Astrocyte of the spinal cord (primary cell): Measurements from ENCODE around the gene IGFBP2.

Experiments used
- DNase-seq: peaks from one replicate; pipeline ENCODE4 v3.0.0; 2011; ENCODE audit warnings: low read depth, low spot score
- H3K4me3 ChIP-seq: 2 replicates; pipeline ENCODE4 v1.5.1; 2011; ENCODE audit warnings: low read depth, mild to moderate bottlenecking, low read length, moderate library complexity
- in situ Hi-C: cut with HindIII; loops from 2 replicates; pipeline ENCODE4 v1.10.0; 2017; ENCODE audit warnings: low sequenced_read_pairs
- TF ChIP-seq, protein P1 (sequence below): IDR thresholded peaks from 2 replicates; pipeline ENCODE4 v1.5.1; 2012; ENCODE audit warnings: low read depth, mild to moderate bottlenecking, low read length, inconsistent platforms

Gene IGFBP2

DNA sequence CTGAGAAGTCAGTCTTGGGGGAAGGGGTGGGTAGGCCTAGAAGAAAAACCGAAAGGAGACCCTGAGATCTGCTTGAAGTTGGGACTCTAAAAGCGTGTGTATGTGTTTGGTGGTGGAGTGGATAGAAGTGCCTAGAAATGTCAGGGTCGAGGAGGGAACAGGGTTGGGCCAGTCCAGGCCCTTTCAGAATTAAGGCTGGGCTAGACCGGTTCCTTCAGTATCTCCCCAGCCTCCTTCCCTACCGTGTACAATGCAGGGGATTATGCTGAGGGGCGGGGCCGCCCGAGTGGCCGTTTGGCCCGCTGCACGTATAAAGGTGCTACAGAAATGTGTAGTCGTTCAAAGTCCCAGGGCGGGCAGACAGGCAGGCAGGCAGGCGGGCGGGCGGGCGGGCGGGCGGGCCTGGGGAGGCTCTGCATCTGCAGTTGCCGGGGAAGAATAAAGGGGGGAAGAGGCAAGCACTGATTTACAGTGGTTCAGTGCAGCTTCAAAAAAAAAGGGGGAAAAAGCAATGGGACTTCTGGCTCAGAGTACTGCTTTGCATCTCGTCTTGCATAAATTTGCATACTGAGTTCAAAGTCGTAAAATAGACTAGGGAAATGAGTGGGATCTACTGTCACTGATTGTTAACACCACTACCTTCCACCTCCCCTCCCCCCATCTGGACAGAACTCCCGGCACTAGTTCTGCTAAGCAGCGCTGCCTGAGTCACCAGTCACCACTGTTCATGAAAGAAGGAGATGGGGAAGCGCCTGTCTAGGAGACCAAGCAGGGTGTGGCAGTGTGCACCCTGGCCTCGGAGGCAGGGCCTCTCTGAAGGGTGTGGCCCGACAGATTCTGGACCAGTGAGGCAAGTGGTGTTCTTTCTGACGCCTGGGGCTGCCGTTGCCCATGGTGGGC is 3.6 kb downstream of the IGFBP2 start:
- TF ChIP-seq, protein P1, sequence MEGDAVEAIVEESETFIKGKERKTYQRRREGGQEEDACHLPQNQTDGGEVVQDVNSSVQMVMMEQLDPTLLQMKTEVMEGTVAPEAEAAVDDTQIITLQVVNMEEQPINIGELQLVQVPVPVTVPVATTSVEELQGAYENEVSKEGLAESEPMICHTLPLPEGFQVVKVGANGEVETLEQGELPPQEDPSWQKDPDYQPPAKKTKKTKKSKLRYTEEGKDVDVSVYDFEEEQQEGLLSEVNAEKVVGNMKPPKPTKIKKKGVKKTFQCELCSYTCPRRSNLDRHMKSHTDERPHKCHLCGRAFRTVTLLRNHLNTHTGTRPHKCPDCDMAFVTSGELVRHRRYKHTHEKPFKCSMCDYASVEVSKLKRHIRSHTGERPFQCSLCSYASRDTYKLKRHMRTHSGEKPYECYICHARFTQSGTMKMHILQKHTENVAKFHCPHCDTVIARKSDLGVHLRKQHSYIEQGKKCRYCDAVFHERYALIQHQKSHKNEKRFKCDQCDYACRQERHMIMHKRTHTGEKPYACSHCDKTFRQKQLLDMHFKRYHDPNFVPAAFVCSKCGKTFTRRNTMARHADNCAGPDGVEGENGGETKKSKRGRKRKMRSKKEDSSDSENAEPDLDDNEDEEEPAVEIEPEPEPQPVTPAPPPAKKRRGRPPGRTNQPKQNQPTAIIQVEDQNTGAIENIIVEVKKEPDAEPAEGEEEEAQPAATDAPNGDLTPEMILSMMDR: no peak
- peak overlapping the region; percentile 69 for H3K4me3 ChIP-seq
- peak; percentile 62 for DNase-seq
- in situ Hi-C loops: no loop called here

- no peak for DNase-seq
- TF ChIP-seq, protein P1: no peak
- in situ Hi-C loops: no loop called here
- H3K4me3 ChIP-seq: no peak overlapping the region
Observed at GRCh38 chr2:216637472-216637871, 4.3 kb downstream of the IGFBP2 start.

GRCh38 chr2:216643986-216644659 is 10.9 kb downstream of the IGFBP2 start:
- no peak overlapping the region for H3K4me3 ChIP-seq
- DNase-seq: no peak
- TF ChIP-seq, protein P1: no peak
- in situ Hi-C loops: no loop called here

DNA sequence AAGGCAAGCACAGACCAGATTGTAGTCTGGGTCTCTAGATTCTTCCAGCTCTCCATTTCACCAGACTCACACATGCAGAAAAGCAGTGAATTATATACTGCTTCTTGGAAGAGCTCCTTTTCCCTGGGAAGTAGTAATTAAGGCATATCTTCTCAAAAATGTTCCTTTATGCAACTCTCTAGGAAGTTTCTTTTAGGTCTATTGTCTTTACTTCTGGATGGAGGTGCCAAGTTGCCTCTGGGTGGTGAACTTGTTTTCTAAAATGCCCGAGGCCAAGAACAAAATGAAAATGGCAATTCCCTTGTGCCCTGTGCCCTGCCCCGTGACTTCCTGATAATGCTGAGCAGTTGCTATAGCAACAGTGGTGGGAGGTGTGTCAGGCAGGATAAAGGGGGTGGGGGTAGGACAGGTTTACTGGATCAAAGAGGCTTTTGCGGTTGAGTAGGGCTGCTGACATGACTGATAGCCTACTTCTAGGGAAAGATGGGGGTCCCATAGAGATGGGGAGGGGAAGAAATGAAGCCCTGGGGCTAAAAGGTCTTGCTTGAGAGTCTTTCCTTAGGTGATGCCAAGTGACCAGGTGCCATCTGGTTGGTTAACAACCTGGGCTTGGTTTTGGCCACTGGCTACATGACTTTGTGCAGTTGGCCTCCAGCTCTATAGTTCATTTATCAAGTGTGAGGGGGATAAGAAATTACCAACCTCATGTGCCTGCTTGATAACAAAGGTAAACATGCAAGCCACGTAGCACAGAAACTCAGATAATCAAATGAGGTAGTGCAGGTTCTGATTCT is 11.8 kb downstream of the IGFBP2 start:
- no peak overlapping the region for H3K4me3 ChIP-seq
- TF ChIP-seq, protein P1: no peak

GRCh38 chr2:216645636-216645950 is 12.4 kb downstream of the IGFBP2 start:
- DNase-seq: no peak
- in situ Hi-C loops: no loop called here
- H3K4me3 ChIP-seq: no peak overlapping the region
- TF ChIP-seq, protein P1: no peak

More for the DNA sequence above, 11.8 kb downstream of the IGFBP2 start:
- DNase-seq: no peak
- in situ Hi-C loops: no loop called here

DNA sequence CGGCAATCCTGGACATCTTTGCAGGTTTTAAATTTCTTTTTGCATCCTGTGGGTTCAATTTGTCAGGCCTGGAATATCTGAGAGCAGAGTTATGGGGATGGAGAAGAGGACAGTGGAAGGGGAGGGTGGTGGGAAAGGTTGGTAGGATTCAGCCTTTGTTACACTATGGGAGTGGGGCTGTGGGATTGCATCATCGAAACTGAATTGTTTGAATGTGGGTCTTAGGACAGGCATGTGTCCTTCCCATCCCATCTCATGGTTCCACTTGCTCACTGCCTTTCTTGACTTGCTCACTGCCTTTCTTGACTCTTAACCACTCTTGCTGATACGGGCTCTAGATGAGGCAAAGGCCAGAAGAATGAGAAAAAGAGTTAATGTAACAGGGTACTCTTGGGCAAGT is 12.9 kb downstream of the IGFBP2 start:
- in situ Hi-C loops: no loop called here
- DNase-seq: no peak
- H3K4me3 ChIP-seq: no peak overlapping the region
- TF ChIP-seq, protein P1: no peak
